HG02642 (cell line): Measurements from ENCODE around the gene ANKRD11.
"Not testable (repeated sequence)": the region's sequence is repeated elsewhere in the genome, so short reads cannot be mapped to it uniquely, and the experiment has no call there.

Experiments
- ATAC-seq: cut with Tn5 transposase; IDR thresholded peaks from one replicate; pipeline ENCODE4 v1.9.1; 2021; ENCODE audit warnings: mild to moderate bottlenecking; ENCODE audit not compliant: unreplicated experiment, poor library complexity

Gene ANKRD11

DNA sequence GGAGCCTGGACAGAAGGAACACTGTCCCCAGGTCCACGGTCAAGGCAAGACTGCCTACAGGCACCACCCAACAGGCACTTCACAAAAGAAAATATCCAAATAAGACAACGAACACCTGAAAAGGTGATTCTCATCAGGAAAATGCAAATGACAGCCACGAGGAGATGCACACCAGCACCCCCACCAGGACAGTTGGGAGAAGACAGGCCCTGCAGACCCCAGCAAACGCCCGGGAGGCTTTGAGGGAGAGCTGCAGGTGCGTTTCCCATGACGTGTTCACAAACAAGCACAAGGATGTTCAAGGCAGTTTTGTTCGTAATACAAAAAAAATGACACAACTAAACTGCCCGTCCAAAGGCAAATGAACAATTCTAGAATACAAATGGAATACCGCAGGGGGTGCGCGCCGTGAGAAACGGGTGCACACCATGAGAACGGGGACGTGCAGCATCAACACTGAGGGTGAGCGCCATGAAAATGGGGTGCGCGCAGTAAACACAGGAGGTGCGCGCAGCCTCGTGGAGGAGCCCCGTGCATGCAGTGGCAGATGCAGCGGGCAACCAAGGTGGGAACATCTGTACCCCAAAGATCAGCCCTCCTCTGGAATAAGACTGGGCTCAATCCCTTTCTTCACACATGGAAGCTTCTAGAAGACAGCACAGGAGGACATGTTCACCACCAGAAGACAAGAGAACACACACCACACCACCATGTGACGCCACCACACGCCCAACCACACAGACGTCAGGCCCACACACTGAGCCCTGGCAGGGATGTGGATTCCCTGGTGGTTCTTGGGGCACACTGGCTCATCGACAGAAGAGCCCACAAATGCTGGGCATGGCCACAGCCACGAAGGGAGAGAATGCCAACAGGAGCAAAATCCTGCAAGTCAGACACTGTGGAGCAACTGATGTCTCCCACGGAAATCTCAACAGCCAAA, 181.7 kb downstream of the ANKRD11 start:
- ATAC-seq: no peak

DNA sequence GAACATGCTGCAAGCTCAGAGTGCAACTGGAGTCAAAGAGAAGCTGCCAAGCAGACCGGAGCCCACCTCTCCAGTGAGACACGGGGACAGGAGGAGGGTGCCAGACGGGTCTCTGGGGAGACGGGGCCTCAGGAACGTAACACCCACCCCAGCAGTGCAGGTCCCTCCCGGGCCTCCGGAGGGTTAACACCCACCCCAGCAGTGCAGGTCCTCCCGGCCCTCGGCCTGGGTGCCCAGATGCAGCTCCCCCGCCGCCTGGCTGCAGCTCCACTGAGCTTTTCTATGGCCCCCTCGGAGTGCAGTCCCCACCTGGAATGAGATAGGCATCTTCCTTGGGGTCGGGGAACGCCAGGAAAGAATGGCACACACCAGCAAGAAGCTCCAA, 182.9 kb downstream of the ANKRD11 start:
- ATAC-seq: no peak

- ATAC-seq: not testable (repeated sequence)
Measured at GRCh38 chr16:89306457-89307420, 183.6 kb downstream of the ANKRD11 start.

- no peak for ATAC-seq
Measured at GRCh38 chr16:89304941-89305705, 185.2 kb downstream of the ANKRD11 start.

- ATAC-seq: no peak
Measured at GRCh38 chr16:89304181-89304851, 186.0 kb downstream of the ANKRD11 start.

GRCh38 chr16:89303617-89304016, 186.7 kb downstream of the ANKRD11 start:
- ATAC-seq: no peak

GRCh38 chr16:89300976-89301360, 189.4 kb downstream of the ANKRD11 start:
- no peak for ATAC-seq

DNA sequence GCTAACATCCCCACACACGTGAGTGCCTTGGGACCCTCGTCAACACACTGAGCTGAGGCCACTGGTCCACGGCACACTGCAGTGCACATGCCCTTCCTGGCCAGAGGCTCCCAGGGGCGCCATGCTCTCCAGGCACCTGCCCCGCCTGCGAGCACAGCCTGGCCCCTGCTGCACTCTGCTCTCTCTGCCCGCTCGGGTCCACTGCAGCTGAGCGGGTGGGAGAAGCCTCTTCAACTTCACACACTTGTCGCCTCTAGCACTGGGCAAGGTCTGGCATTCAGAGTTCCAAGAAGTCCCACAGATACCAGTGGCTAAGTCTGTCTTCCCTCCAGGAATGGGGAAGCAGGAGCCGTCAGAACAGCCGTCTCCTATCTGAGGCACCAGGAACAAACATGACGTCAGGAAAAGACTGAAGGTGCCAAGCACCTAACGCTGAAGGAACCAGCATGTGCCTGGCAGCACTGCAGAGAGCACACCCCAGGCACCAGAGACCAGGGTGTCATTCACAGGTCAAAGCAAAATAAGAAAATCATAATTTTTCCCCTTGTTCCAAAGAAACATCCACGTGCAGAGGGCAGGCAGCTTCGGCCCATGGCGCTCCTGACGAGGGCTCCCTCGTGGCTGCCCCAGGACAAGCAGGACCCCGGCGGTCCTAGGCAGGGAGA, 189.9 kb downstream of the ANKRD11 start:
- ATAC-seq: no peak

DNA sequence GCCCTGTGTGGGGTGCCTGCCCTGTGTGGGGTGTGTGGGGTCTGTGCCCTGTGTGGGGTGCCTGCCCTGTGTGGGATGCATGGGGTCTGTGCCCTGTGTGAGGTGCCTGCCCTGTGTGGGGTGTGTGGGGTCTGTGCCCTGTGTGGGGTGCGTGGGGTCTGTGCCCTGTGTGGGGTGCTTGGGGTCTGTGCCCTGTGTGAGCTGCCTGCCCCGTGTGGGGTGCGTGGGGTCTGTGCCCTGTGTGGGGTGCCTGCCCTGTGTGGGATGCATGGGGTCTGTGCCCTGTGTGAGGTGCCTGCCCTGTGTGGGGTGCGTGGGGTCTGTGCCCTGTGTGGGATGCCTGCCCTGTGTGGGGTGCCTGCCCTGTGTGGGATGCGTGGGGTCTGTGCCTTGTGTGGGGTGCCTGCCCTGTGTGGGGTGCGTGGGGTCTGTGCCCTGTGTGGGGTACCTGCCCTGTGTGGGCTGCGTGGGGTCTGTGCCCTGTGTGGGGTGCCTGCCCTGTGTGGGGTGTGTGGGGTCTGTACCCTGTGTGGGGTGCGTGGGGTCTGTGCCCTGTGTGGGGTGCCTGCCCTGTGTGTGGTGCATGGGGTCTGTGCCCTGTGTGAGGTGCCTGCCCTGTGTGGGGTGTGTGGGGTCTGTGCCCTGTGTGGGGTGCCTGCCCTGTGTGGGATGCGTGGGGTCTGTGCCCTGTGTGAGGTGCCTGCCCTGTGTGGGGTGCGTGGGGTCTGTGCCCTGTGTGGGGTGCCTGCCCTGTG, 190.8 kb downstream of the ANKRD11 start:
- ATAC-seq: not testable (repeated sequence)

- no peak for ATAC-seq
Measured at GRCh38 chr16:89298623-89299225, 191.6 kb downstream of the ANKRD11 start.

GRCh38 chr16:89297910-89298545, 192.3 kb downstream of the ANKRD11 start:
- no peak for ATAC-seq

- no peak for ATAC-seq
Measured at GRCh38 chr16:89297156-89297874, 193.0 kb downstream of the ANKRD11 start.

- no peak for ATAC-seq
Measured at GRCh38 chr16:89295915-89296314, 194.4 kb downstream of the ANKRD11 start.

DNA sequence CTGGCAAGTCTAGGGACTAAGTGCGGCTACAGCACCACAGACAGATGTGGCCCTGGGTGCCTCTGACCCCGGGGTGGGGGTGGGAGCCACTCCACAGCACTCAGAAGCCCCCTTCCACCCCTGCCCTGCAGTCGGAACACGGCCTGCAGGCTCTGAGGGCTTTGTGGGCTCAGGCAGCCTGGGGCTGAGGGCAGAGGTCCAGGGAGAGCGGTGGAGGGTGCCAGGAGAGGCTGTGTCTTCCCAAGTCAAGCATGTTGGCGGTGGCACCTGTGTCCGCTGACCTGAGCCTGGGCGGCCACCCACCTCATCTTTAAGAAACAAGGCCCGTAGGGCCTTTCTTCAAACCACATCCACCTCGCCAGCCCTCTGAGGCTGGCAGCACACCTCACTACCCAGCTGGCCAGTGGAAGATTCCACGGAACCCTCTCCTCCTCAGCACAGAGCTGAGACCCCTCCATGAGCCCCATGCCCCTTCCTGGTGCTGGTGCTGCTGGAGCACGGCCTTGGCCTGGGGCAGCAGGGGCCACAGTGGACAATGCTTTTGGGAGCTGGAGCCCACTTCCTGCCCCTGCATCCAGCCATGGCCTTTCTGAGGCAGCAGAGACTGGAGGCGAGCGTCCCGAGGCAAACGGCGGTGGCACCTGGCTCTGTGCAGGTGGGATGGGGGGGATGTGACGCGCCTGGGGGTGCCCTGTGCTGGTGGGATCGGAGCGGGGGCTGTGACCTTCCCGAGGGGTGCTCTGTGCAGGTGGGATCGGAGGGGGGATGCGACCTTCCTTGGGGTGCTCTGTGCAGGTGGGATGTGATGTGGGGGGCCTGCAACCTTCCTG, 195.1 kb downstream of the ANKRD11 start:
- no peak for ATAC-seq

- ATAC-seq: no peak
Measured at GRCh38 chr16:89294486-89294885, 195.9 kb downstream of the ANKRD11 start.
